Putamen (tissue), 1 donor: ENCODE data around the gene UNK.
"Not testable (repeated sequence)": the region's sequence is repeated elsewhere in the genome, so short reads cannot be mapped to it uniquely, and the experiment has no call there.

ENCODE experiments used
- DNase-seq: peaks from one replicate; pipeline ENCODE4 v3.0.0-alpha.2; 2016; ENCODE audit warnings: low spot score

Gene UNK

GRCh38 chr17:75754378-75755204, 30.0 kb upstream of the UNK start:
- no peak for DNase-seq

GRCh38 chr17:75755205-75755901, 29.3 kb upstream of the UNK start:
- no peak for DNase-seq

DNA sequence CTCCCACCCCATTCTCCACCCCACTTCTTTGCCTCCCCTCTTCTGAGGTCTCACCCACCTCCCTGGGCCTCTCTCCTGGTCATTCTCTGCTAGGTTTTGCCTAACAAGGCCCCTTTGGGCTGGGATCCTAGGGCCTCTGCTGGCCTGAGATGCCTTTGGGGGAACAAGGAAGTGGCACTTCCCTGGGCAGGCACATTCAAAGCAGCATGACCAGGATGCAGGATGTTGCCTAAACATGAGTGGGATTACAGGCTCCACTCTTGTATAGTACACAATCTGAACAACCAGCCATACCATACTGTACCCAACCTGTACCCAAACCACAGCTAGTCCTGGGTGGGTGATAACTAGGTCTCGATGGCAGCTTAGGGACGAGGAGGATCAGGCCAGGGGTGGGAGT, 28.6 kb upstream of the UNK start:
- no peak for DNase-seq

DNA sequence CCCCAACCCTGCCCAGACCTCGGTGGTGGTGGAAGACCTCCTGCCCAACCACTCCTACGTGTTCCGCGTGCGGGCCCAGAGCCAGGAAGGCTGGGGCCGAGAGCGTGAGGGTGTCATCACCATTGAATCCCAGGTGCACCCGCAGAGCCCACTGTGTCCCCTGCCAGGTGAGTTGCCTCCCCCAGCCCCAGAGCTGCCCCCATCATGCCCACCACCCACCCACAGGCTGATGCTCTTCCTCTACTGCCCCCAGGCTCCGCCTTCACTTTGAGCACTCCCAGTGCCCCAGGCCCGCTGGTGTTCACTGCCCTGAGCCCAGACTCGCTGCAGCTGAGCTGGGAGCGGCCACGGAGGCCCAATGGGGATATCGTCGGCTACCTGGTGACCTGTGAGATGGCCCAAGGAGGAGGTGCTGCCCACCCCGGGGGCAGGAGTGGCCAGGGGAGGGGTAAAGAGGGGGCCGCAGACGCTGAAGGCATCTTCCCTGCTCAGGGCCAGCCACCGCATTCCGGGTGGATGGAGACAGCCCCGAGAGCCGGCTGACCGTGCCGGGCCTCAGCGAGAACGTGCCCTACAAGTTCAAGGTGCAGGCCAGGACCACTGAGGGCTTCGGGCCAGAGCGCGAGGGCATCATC, 28.0 kb upstream of the UNK start:
- DNase-seq: no peak

DNA sequence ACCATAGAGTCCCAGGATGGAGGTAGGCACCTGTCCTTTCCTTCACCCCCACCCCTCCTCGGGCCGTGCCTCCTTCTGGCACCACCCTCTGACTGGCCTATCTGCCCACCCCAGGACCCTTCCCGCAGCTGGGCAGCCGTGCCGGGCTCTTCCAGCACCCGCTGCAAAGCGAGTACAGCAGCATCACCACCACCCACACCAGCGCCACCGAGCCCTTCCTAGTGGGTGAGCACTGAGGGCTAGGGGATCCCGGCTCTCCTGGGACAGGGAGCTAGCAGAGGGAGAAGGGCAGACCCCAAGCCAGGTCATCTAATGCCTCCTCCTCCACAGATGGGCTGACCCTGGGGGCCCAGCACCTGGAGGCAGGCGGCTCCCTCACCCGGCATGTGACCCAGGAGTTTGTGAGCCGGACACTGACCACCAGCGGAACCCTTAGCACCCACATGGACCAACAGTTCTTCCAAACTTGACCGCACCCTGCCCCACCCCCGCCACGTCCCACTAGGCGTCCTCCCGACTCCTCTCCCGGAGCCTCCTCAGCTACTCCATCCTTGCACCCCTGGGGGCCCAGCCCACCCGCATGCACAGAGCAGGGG, 27.4 kb upstream of the UNK start:
- DNase-seq: no peak

- no peak for DNase-seq
These were observed 26.3 kb upstream of the UNK start for GRCh38 chr17:75758131-75758905.

- no peak for DNase-seq
These were observed 25.1 kb upstream of the UNK start for GRCh38 chr17:75759457-75759856.

- DNase-seq: not testable (repeated sequence)
These were observed 24.5 kb upstream of the UNK start for GRCh38 chr17:75759978-75760640.

GRCh38 chr17:75762513-75763268, 21.9 kb upstream of the UNK start:
- DNase-seq: no peak

DNA sequence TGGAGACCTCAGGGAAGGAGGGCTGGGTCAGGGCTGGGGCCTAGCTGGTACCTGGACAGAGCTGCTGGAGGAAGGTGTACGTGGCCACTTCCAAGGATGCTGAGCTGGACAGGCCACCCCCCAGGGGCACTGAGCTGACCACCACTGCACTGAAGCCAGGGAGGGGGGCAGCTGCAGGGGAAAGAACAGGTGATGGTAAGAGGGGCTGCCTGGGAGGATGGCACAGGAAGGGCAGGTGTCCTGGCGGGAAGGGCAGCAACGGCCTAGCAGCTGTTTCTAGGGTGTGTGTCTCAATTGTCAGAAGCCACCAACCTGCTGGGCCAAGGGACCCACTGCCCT, 21.4 kb upstream of the UNK start:
- no peak for DNase-seq

DNA sequence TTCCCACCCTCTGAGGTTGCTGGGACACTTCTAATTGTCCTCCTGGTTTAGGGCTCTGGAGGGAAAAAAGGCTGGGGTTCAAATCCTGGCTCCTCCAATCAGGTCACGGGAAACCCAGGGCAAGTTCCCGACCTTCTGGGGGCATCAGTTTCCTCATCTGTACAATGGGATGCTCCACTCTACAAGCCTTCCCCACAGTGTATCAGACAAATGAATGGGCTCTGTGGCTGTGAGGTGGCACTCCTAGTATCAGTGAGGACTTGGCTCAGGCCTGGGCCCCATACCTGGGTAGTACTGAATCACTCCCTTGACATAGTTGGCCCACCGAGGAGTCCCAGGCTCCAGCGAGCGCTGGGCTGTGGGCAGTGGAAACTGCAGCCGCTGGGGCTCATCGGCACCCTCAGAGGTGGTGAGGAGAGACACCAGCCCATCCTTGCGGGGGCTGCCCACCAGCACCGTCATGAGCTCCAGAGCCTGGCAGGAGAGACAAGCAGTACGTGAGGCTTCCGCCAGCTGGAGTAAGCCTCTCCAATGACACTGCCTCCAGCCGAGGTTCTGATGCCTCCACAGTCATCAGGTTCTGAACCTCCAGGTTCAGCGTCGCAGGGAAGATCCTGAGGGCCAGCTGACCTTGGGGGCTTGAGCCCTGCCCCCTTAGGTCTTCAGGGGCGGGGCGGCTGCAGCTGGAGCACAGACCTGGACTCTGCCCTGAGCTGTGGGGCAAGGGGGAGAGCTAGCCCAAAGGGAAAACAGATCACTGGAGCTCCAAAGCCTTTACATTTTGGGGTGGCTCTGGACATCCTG, 20.8 kb upstream of the UNK start:
- DNase-seq: no peak

- no peak for DNase-seq
These were observed 20.2 kb upstream of the UNK start for GRCh38 chr17:75764417-75764710.

DNA sequence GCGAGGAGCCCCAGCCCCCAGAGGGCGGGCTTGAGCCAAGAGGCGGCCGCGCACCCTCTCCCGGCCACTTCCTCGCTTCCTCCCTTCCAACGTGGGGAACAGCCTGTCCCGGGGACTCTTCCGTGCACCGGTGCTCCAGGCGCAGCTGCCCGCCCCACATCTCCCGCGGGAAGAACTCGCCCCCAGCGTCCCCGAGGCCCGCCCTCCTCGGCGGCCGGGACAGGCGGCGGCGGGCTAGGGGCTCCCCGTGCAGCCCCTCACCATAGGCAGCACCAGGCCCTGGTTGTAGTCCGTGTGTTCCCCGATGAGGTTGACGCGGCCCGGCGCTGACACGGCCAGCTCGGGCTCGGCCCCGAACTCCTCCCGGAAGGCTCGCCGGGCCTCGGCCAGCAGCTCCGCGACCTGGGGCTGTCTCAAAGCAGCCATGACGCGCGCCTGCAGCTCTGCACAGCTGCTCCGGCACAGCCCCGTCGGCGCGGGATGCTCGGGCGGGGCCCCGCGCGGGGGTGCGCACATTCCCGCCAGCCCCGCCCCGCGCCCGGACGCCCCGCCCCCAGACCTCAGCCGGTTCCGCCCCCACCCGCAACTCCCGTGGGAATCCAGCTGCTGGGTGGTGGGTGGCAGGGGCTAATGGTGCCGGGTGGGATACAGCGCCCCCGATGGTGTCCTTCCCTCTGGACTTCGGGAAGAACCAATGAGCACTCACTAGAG, 19.7 kb upstream of the UNK start, which contains the start of gene GALK1:
Gene GALK1 (minus strand): TSS at position 482 of the 711 bp plus-strand sequence. CDS start 56 bp downstream, at position 426.
- DNase-seq: peak; percentile 64

GRCh38 chr17:75765981-75766380, 18.6 kb upstream of the UNK start:
- no peak for DNase-seq

DNA sequence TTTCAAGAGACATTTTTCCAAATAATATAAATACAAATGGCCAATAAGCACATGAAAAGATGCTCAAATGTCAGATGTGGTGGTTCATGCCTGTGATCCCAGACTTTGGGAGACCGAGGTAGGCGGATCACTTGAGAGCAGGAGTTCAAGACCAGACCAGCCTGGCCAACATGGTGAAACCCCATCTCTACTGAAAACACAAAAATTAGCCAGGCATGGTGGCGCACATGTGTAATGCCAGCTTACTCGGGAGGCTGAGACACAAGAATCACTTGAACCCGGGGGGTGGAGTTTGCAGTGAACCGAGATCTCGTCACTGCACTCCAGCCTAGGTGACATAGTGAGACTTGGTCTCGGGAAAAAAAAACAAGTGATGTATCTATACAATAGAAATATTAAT, 16.7 kb upstream of the UNK start:
- DNase-seq: no peak

GRCh38 chr17:75769536-75769935, 15.1 kb upstream of the UNK start:
- no peak for DNase-seq

- no peak for DNase-seq
These were observed 13.0 kb upstream of the UNK start for GRCh38 chr17:75771334-75772281.
